ENCODE data around the gene NT5C1B.

NT5C1B gene

DNA sequence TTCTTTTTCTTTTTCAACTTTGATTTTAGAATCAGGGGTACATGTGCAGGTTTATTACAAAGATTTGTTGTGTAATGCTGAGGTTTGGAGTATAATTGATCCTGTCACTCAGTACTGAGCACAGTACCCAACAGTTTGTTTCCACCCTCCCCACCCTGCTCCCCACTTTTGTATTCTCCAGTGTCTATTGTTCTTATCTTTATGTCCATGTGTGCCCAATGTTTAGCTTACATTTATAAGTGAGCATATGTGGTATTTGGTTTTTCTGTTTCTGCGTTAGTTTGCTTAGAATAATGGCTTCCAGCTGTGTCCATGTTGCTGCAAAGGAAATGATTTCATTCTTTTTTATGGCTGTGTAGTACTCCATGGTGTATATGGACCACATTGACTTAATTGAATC, 72.0 kb downstream of the NT5C1B start:
- no peak for DNase-seq (ENCODE audit: low read depth)
- TF ChIP-seq CTCF (IDR thresholded peaks at IDR 0.05; ENCODE audit: control insufficient read depth, insufficient read depth, low read depth, low read length, missing control alignments) = no peak
- H3K4me3 ChIP-seq (ENCODE audit: control insufficient read depth, low read depth, low read length) = no peak overlapping the region

DNA sequence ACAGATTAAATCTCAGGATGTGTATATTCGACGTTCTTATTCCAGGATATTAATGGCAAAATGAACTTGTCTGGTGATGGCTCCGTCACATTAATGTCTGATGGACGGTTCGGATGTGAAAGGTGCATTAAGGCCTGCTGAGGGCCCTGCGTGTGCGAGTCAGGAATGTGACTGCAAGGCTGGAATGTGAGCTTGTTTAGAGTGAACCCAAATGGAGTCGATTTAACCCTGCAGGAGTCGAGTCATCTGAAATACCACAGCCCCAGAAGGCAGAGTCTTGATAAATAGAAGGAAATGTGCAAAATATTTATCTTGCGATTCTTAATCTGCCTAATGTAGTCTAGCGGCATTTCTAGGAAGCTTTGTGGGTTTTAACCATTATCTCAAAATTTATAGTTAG, 73.3 kb downstream of the NT5C1B start:
- no peak for TF ChIP-seq CTCF (IDR thresholded peaks at IDR 0.05; ENCODE audit: control insufficient read depth, insufficient read depth, low read depth, low read length, missing control alignments)
- no peak overlapping the region for H3K4me3 ChIP-seq (ENCODE audit: control insufficient read depth, low read depth, low read length)
- DNase-seq (ENCODE audit: low read depth) = no peak

DNA sequence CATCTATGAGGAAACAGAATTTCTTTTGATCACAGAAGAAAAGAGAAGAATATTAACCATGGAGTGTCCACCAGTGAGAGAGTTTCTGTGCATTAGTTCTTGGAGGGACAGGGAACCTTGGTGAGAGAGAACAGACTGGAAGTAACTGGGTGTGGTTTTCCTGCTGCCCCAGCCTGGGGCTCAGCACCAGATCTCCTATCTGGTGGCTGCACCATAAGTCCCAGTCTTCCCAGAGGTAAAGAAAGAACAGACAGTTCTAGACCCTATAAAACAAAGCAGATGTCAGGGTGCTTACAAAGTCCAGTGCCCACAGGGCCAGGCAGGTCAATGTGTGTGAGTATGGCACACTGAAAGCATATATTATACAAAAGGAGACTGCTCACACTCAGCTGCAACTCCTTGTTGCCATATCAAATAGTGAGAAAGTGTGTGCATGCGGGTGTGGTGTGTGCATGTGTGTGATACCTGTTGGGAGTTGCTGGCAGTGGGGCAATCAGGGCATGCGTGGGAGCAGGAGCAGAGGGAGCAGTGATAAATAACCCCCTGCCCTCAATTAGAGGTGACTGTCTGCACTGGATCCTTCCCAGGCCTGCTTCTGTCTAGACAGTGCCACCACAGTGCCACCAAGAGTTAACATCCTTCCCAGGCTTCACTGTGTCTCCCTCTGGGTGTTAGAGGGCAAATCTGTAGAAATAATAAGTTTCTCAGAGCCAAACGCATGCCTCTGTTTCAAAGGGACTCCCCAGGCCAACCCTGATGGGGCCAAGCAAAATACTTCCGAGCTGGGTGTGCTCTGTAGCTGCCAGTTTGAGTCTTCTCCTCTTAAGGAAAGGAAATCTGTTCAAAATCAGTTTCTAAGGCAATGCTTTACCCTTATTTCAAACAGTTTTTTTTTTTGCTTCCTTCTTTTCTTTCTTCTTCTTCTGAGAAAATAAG, 74.6 kb downstream of the NT5C1B start:
- no peak for DNase-seq (ENCODE audit: low read depth)
- no peak overlapping the region for H3K4me3 ChIP-seq (ENCODE audit: control insufficient read depth, low read depth, low read length)
- no peak for TF ChIP-seq CTCF (IDR thresholded peaks at IDR 0.05; ENCODE audit: control insufficient read depth, insufficient read depth, low read depth, low read length, missing control alignments)
